Fibroblast of pulmonary artery (primary cell): ENCODE results near the gene FAM81A.
A peak's percentile ranks its signal among the peaks of the same experiment; 100 is the strongest.

ENCODE experiments used
- DNase-seq: peaks from one replicate; pipeline ENCODE4 v3.0.0-alpha.2; 2010; ENCODE audit warnings: low read depth
- H3K4me3 ChIP-seq: replicated peaks from 2 replicates; pipeline ENCODE4 v1.5.1; 2011; ENCODE audit warnings: low read depth, mild to moderate bottlenecking, control low read depth, low read length, moderate library complexity
- CTCF ChIP-seq: IDR thresholded peaks from 2 replicates; pipeline ENCODE4 v1.5.1; 2011; ENCODE audit warnings: mild to moderate bottlenecking, control low read depth, low read length, inconsistent platforms; ENCODE audit errors: missing control alignments

Gene FAM81A

DNA sequence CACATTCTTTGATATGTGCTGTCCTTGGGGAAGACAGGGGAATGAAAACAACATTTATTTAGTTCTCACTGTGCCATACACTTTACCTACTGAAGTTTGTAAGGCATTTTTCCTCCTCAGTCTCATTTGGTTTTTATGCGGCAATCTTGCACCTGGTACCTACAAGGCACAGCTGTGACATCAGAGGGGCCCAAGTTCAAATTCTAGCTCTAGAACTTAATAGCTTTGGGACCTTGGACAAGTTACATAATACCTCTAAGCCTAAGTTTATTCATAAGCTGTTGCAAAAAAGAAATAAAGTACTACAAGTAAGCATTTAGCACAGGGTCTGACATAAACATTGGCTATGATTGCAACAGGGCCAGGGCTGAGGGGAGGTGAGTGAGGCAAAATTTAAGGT lies 5.6 kb upstream of the FAM81A start:
- DNase-seq = no peak
- no peak overlapping the region for H3K4me3 ChIP-seq
- TF ChIP-seq CTCF = no peak

- TF ChIP-seq CTCF = no peak
- DNase-seq = no peak
- H3K4me3 ChIP-seq = no peak overlapping the region
Measured at GRCh38 chr15:59434481-59434880, 3.5 kb upstream of the FAM81A start.

- no peak for TF ChIP-seq CTCF
- no peak overlapping the region for H3K4me3 ChIP-seq
- peak; percentile 29 for DNase-seq
Measured at GRCh38 chr15:59436774-59437141, 1.2 kb upstream of the FAM81A start.

DNA sequence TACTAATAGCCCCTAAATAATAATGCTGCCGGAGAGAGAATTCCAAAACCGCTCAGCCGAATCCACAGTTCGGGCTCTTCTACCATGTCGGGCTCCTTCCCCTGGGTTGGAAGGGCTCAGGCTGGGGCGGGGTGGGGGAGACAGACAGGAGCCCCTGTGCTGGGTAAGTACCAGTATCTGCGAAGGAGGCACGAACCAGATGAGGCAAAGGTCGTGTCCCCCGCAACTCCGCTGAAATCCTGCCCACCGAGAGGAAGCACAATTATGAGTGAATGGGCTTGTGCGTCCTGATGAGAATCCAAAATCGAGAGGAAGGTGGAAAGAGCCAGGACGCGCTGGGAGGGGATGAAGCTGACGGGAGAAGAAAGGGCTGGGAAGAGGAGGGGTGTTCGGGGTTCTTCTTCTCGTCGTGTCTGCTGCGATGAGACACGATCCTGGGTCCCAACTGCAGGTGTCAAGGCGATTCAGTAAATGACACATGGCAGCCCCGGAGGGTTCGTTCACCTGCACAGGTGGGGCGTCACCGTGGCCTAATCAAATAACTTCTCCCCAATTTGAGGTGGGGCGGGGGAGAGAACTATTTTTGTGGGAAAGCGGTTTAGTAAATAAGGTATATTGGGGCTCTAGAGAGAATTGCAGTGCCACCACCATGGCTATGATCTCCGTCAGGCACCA lies 707 bp upstream of the FAM81A start:
- H3K4me3 ChIP-seq = peak overlapping the region; percentile 56
- no peak for TF ChIP-seq CTCF
- DNase-seq = no peak

GRCh38 chr15:59438625-59439290 lies 772 bp downstream of the FAM81A start:
- no peak for DNase-seq
- peak overlapping the region; percentile 50 for H3K4me3 ChIP-seq
- no peak for TF ChIP-seq CTCF

GRCh38 chr15:59439576-59439975 lies 1.6 kb downstream of the FAM81A start:
- H3K4me3 ChIP-seq = no peak overlapping the region
- no peak for DNase-seq
- no peak for TF ChIP-seq CTCF
